ENCODE data around the gene SEMA4A.
"Not testable (repeated sequence)": the region's sequence is repeated elsewhere in the genome, so short reads cannot be mapped to it uniquely, and the experiment has no call there.

Gene SEMA4A

DNA sequence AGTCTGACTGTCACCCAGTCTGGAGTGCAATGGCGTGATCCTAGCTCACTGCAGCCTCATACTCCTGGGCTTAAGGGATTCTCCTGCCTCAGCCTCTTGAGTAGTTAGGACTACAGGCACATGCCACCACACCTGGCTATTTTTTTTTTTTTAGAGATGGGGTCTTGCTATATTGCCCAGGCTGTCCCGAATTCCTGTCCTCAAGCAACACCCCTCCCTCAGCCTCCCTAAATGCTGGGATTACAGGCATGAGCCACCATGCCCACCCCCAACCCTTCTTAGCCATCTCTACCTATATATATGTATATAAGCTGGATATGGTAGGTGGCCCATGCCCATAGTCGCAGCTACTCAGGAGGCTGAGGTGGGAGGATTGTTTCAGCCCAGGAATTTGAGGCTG is 27.1 kb downstream of the SEMA4A start:
- no peak for DNase-seq (ENCODE audit: low read depth in 2 of 2)
- no peak overlapping the region for H3K4me3 ChIP-seq (replicated peaks in 1 of 2; ENCODE audit: low read depth in 2 of 2, low read length in 2 of 2)
- TF ChIP-seq, protein P1, sequence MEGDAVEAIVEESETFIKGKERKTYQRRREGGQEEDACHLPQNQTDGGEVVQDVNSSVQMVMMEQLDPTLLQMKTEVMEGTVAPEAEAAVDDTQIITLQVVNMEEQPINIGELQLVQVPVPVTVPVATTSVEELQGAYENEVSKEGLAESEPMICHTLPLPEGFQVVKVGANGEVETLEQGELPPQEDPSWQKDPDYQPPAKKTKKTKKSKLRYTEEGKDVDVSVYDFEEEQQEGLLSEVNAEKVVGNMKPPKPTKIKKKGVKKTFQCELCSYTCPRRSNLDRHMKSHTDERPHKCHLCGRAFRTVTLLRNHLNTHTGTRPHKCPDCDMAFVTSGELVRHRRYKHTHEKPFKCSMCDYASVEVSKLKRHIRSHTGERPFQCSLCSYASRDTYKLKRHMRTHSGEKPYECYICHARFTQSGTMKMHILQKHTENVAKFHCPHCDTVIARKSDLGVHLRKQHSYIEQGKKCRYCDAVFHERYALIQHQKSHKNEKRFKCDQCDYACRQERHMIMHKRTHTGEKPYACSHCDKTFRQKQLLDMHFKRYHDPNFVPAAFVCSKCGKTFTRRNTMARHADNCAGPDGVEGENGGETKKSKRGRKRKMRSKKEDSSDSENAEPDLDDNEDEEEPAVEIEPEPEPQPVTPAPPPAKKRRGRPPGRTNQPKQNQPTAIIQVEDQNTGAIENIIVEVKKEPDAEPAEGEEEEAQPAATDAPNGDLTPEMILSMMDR (IDR thresholded peaks at IDR 0.05; ENCODE audit: low read depth, low read length), result no peak

GRCh38 chr1:156181391-156181924 is 28.1 kb downstream of the SEMA4A start:
- H3K4me3 ChIP-seq (replicated peaks in 1 of 2; ENCODE audit: low read depth in 2 of 2, low read length in 2 of 2); DNase-seq (ENCODE audit: low read depth in 2 of 2): not testable (repeated sequence)

DNA sequence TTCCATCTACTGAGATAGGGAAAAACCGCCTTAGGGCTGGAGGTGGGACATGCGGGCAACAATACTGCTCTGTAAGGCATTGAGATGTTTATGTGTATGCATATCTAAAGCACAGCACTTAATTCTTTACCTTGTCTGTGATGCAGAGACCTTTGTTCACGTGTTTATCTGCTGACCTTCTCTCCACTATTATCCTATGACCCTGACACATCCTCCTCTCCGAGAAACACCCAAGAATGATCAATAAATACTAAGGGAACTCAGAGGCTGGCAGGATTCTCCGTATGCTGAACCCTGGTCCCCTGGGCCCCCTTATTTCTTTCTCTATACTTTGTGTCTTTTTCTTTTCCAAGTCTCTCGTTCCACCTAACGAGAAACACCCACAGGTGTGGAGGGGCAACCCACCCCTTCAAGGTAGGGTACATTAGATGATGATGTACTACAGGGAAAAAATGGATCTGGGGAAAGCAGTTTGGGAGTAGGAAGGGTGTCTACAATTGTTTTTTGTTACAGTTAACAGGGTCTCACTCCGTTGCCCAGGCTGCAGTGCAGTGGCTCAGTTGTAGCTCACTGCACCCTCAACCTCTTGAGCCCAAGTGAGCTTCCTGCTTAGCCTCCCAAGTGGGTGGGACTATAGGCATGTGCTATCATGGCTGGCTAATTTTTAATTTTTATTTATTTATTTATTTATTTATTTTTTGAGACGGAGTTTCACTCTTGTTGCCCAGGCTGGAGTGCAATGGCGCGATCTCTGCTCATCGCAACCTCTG is 28.8 kb downstream of the SEMA4A start:
- not testable (repeated sequence) for H3K4me3 ChIP-seq (replicated peaks in 1 of 2; ENCODE audit: low read depth in 2 of 2, low read length in 2 of 2); DNase-seq (ENCODE audit: low read depth in 2 of 2)

DNA sequence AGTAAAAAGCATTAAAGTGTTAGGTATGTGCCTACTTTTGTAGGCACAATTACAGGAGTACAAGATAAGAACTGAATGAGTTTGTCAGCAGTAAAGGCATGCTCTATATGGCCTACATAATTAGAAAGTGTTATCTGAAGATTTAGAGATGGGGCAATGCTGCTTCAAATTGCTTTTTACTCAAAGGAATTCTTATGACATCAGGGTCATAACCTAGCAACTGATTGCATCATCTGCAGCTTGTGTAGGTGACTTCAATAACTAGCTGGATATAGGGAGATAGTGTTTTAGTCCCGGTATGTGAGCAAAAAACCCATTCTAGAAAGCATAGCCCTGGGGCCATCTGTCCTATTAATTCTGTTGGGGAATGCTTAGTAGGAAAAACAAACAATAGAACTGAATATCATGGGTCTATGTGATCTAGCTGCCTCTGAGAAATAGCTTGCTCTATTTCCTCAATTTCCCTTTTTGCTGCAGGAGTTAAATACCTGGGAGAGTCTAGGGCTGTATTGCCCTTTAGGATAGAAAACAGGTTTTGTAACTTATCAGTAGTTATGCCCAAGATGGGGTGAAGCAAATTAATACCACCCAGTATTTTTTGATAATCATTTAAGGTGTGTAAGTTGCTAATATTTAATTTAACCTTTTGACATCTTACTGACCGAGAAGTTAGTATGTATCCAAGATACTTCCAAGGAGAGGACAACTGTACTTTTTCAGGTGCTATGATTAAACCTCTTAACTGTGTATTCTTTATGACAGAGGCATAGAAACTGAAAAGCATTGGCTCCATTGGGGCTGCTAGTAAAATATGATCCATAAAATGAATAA is 33.2 kb downstream of the SEMA4A start:
- not testable (repeated sequence) for DNase-seq (ENCODE audit: low read depth in 2 of 2); H3K4me3 ChIP-seq (replicated peaks in 1 of 2; ENCODE audit: low read depth in 2 of 2, low read length in 2 of 2)

- DNase-seq (ENCODE audit: low read depth in 2 of 2); H3K4me3 ChIP-seq (replicated peaks in 1 of 2; ENCODE audit: low read depth in 2 of 2, low read length in 2 of 2): not testable (repeated sequence)
Measured at GRCh38 chr1:156190265-156190664, 36.9 kb downstream of the SEMA4A start.

- no peak for DNase-seq (ENCODE audit: low read depth in 2 of 2)
- TF ChIP-seq, protein P1 (IDR thresholded peaks at IDR 0.05; ENCODE audit: low read depth, low read length), result no peak
- H3K4me3 ChIP-seq (replicated peaks in 1 of 2; ENCODE audit: low read depth in 2 of 2, low read length in 2 of 2), result no peak overlapping the region
Measured at GRCh38 chr1:156191292-156191964, 38.0 kb downstream of the SEMA4A start.

GRCh38 chr1:156193208-156193487 is 39.8 kb downstream of the SEMA4A start:
- DNase-seq (ENCODE audit: low read depth in 2 of 2), result no peak
- H3K4me3 ChIP-seq (replicated peaks in 1 of 2; ENCODE audit: low read depth in 2 of 2, low read length in 2 of 2), result peak overlapping the region; percentile 51 to 63
- TF ChIP-seq, protein P1 (IDR thresholded peaks at IDR 0.05; ENCODE audit: low read depth, low read length), result no peak

DNA sequence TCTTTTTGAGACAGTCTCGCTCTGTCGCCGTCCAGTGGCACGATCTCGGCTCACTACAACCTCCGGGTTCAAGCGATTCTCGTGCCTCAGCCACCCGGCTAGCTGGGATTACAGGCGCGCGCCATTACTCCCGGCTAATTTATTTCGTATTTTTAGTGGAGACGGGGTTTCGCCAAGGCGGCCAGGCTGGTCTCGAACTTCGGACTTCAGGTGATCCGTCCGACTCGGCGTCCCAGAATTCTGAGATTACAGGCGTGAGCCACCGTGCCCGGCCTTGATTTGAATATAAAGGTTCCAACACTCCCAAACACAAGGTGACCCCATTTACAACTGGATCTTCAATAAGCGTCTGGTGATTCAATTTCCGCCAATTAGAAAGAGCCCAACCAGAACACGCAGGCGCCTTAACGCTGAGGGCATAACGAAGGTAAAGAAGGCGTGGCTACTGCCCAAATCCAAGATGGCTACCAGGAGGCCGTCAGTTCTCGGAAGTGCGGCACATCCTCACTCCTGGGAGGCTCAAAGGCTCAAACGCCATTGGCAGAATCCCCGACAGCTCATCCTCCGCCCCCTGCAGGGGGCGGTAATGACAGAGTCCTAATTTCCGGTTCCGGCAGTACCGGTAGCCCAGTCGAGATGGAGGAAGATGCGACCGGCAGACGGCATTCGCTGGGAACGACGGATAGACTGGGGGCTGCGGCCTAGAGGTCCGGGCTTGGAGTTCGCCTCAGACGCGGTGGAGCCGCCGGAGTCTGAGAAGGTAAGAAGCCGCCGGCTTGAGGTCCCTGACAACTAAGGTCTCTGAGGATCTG is 40.3 kb downstream of the SEMA4A start, which contains the start of gene SLC25A44:
Gene SLC25A44 (plus strand): TSS at position 617 of the 812 bp plus-strand sequence. CDS start 5,744 bp downstream, outside the sequence.
- peak within 1 kb of the TSS; percentile 96 to 99 for H3K4me3 ChIP-seq (replicated peaks in 1 of 2; ENCODE audit: low read depth in 2 of 2, low read length in 2 of 2)
- TF ChIP-seq, protein P1 (IDR thresholded peaks at IDR 0.05; ENCODE audit: low read depth, low read length), result peak; percentile 32

More for the DNA sequence above, 40.3 kb downstream of the SEMA4A start, which contains the start of gene SLC25A44:
- DNase-seq (ENCODE audit: low read depth in 2 of 2), result peak; percentile 99 to 100

Data from cardiac fibroblast (primary cell).